Mononuclear cell (primary cell): ENCODE measurements around the gene PDE6D. TPM values are rescaled to one million over a fixed set of nuclear protein-coding genes. Genes with fewer than 3 reads are reported as not detected.
"Not testable (repeated sequence)": the region's sequence is repeated elsewhere in the genome, so short reads cannot be mapped to it uniquely, and the experiment has no call there.

Experiments used
- H3K27me3 ChIP-seq: 2 replicates; pipeline ENCODE4 v1.6.0; 2011; ENCODE audit warnings: low read length, control low read depth; ENCODE audit not compliant: insufficient read depth
- H3K4me1 ChIP-seq: 2 replicates; pipeline ENCODE4 v1.5.1; 2011; ENCODE audit warnings: mild to moderate bottlenecking, low read length, control low read depth; ENCODE audit not compliant: insufficient read depth
- H3K4me3 ChIP-seq: 2 replicates; pipeline ENCODE4 v1.5.1; 2011; ENCODE audit warnings: mild to moderate bottlenecking, low read length, moderate library complexity
- H3K9me3 ChIP-seq: 2 replicates; pipeline ENCODE4 v1.5.1; 2011; ENCODE audit warnings: low read depth, mild to moderate bottlenecking, control low read depth, low read length
- total RNA-seq: library from RNA; depleted of rRNA; stranded (reverse); fragments of >200 nt; gene quantifications from one replicate; pipeline ENCODE4 v1.2.3, GENCODE V29; 2012

PDE6D gene
- total RNA-seq, 1 donor = 11.5 TPM

- H3K4me1 ChIP-seq, H3K9me3 ChIP-seq, H3K27me3 ChIP-seq: not testable (repeated sequence)
Measured at GRCh38 chr2:231748153-231748896, 32.8 kb downstream of the PDE6D start.

GRCh38 chr2:231745303-231746038 is 35.6 kb downstream of the PDE6D start:
- Histone ChIP-seq H3K9me3 (no peaks in the 10 kb centered on the region), H3K4me1 (no peaks in the 10 kb centered on the region), H3K4me3 (no peak overlapping the region), H3K27me3 (no peaks in the 10 kb centered on the region)

More at GRCh38 chr2:231748153-231748896, 32.8 kb downstream of the PDE6D start:
- H3K4me3 ChIP-seq = not testable (repeated sequence)

- H3K4me1 ChIP-seq = no peaks in the 10 kb centered on the region
- no peaks in the 10 kb centered on the region for H3K9me3 ChIP-seq
- H3K4me3 ChIP-seq = no peak overlapping the region
- H3K27me3 ChIP-seq = no peaks in the 10 kb centered on the region
Measured at GRCh38 chr2:231743376-231744116, 37.5 kb downstream of the PDE6D start.

- H3K9me3 ChIP-seq = no peaks in the 10 kb centered on the region
- H3K4me3 ChIP-seq = no peak overlapping the region
- no peaks in the 10 kb centered on the region for H3K4me1 ChIP-seq
- H3K27me3 ChIP-seq = no peaks in the 10 kb centered on the region
Measured at GRCh38 chr2:231737761-231738160, 43.3 kb downstream of the PDE6D start.

GRCh38 chr2:231732604-231733003 is 48.5 kb downstream of the PDE6D start:
- no peaks in the 10 kb centered on the region for H3K27me3 ChIP-seq
- H3K9me3 ChIP-seq = no peaks in the 10 kb centered on the region
- H3K4me3 ChIP-seq = no peak overlapping the region
- no peaks in the 10 kb centered on the region for H3K4me1 ChIP-seq

- no peaks in the 10 kb centered on the region for H3K27me3 ChIP-seq
- no peak overlapping the region for H3K4me3 ChIP-seq
- no peaks in the 10 kb centered on the region for H3K9me3 ChIP-seq
Measured at GRCh38 chr2:231727621-231728020, 53.5 kb downstream of the PDE6D start.

GRCh38 chr2:231726276-231726675 is 54.8 kb downstream of the PDE6D start:
- Histone ChIP-seq H3K4me1 (no peaks in the 10 kb centered on the region), H3K27me3 (no peaks in the 10 kb centered on the region), H3K9me3 (no peaks in the 10 kb centered on the region), H3K4me3 (no peak overlapping the region)

More at GRCh38 chr2:231727621-231728020, 53.5 kb downstream of the PDE6D start:
- H3K4me1 ChIP-seq = no peaks in the 10 kb centered on the region

GRCh38 chr2:231725476-231725875 is 55.6 kb downstream of the PDE6D start:
- no peaks in the 10 kb centered on the region for H3K9me3 ChIP-seq
- H3K4me3 ChIP-seq = no peak overlapping the region
- no peaks in the 10 kb centered on the region for H3K27me3 ChIP-seq
- peaks cover 7% of the 10 kb centered on the region for H3K4me1 ChIP-seq

- Histone ChIP-seq H3K27me3 (no peaks in the 10 kb centered on the region), H3K4me3 (no peak overlapping the region), H3K9me3 (no peaks in the 10 kb centered on the region)
Measured at GRCh38 chr2:231722721-231723307, 58.3 kb downstream of the PDE6D start.

GRCh38 chr2:231720987-231721966 is 59.8 kb downstream of the PDE6D start:
- peaks cover 17% of the 10 kb centered on the region for H3K4me1 ChIP-seq
- H3K27me3 ChIP-seq = no peaks in the 10 kb centered on the region
- no peak overlapping the region for H3K4me3 ChIP-seq
- no peaks in the 10 kb centered on the region for H3K9me3 ChIP-seq

More at GRCh38 chr2:231722721-231723307, 58.3 kb downstream of the PDE6D start:
- peaks cover 13% of the 10 kb centered on the region for H3K4me1 ChIP-seq

- H3K4me3 ChIP-seq = no peak overlapping the region
- H3K4me1 ChIP-seq = peaks cover 17% of the 10 kb centered on the region
Measured at GRCh38 chr2:231720292-231720986, 60.6 kb downstream of the PDE6D start.

GRCh38 chr2:231718799-231719198 is 62.3 kb downstream of the PDE6D start:
- Histone ChIP-seq H3K4me1 (peaks cover 33% of the 10 kb centered on the region), H3K4me3 (no peak overlapping the region), H3K27me3 (no peaks in the 10 kb centered on the region), H3K9me3 (no peaks in the 10 kb centered on the region)

More at GRCh38 chr2:231720292-231720986, 60.6 kb downstream of the PDE6D start:
- H3K27me3 ChIP-seq = no peaks in the 10 kb centered on the region
- H3K9me3 ChIP-seq = no peaks in the 10 kb centered on the region

GRCh38 chr2:231717281-231718171 is 63.6 kb downstream of the PDE6D start:
- Histone ChIP-seq H3K27me3 (no peaks in the 10 kb centered on the region), H3K4me3 (no peak overlapping the region), H3K4me1 (peaks cover 40% of the 10 kb centered on the region), H3K9me3 (no peaks in the 10 kb centered on the region)
